Loucy (cell line): ENCODE data around the gene NFAT5.
"Not testable (repeated sequence)": the region's sequence is repeated elsewhere in the genome, so short reads cannot be mapped to it uniquely, and the experiment has no call there.

Source experiments
- H2AFZ ChIP-seq: fragments of 200-600 bp; sonication (generic); 2 replicates; pipeline ENCODE4 v1.6.0; 2016; ENCODE audit warnings: antibody characterized with exemption, mild to moderate bottlenecking, low read length, moderate library complexity
- H3F3A ChIP-seq: fragments of 200-600 bp; 2 replicates; pipeline ENCODE4 v1.6.0; 2016; ENCODE audit warnings: antibody characterized with exemption, low read depth, mild to moderate bottlenecking
- H3K27me3 ChIP-seq: fragments of 200-600 bp; sonication (generic); 2 replicates; pipeline ENCODE4 v1.6.1; 2014; ENCODE audit warnings: low read length, mild to moderate bottlenecking; ENCODE audit not compliant: insufficient read depth, poor library complexity, severe bottlenecking
- H3K36me3 ChIP-seq: fragments of 200-600 bp; sonication (generic); 2 replicates; pipeline ENCODE4 v1.6.1; 2016; ENCODE audit warnings: low read length; ENCODE audit not compliant: insufficient read depth
- H3K4me1 ChIP-seq: fragments of 200-600 bp; sonication (generic); 2 replicates; pipeline ENCODE4 v1.5.1; 2014; ENCODE audit warnings: low read length, mild to moderate bottlenecking; ENCODE audit not compliant: insufficient read depth, poor library complexity, severe bottlenecking
- H3K4me2 ChIP-seq: fragments of 200-600 bp; sonication (generic); 2 replicates; pipeline ENCODE4 v1.6.0; 2014; ENCODE audit warnings: antibody characterized with exemption, low read length, low read depth, mild to moderate bottlenecking; ENCODE audit not compliant: poor library complexity, severe bottlenecking
- H3K4me3 ChIP-seq: fragments of 200-600 bp; sonication (generic); 2 replicates; pipeline ENCODE4 v1.5.1; 2014; ENCODE audit warnings: low read length, mild to moderate bottlenecking, mixed read lengths; ENCODE audit not compliant: poor library complexity, severe bottlenecking
- H3K79me2 ChIP-seq: fragments of 200-600 bp; sonication (generic); 2 replicates; pipeline ENCODE4 v1.6.1; 2014; ENCODE audit warnings: low read length; ENCODE audit not compliant: insufficient read depth
- H3K9ac ChIP-seq: fragments of 200-600 bp; sonication (generic); 2 replicates; pipeline ENCODE4 v1.6.0; 2014; ENCODE audit warnings: mild to moderate bottlenecking, low read depth, low read length, moderate library complexity; ENCODE audit not compliant: poor library complexity, severe bottlenecking
- H3K9me2 ChIP-seq: fragments of 200-600 bp; sonication (generic); replicated peaks from 2 replicates; pipeline ENCODE4 v1.6.1; 2016; ENCODE audit warnings: low read depth, low read length, mixed read lengths
- H3K9me3 ChIP-seq: fragments of 200-600 bp; sonication (generic); 2 replicates; pipeline ENCODE4 v1.6.1; 2014; ENCODE audit warnings: mild to moderate bottlenecking, antibody characterized with exemption, low read length, low read depth; ENCODE audit not compliant: insufficient read depth
- H4K20me1 ChIP-seq: fragments of 200-600 bp; sonication (generic); 2 replicates; pipeline ENCODE4 v1.6.0; 2014; ENCODE audit warnings: antibody characterized with exemption, low read length, mild to moderate bottlenecking; ENCODE audit not compliant: insufficient read depth, poor library complexity, severe bottlenecking
- CTCF ChIP-seq: fragments of 200-600 bp; sonication (generic); conservative IDR thresholded peaks from 2 replicates; pipeline ENCODE4 v1.5.1; 2014; ENCODE audit warnings: mild to moderate bottlenecking, antibody characterized with exemption, low read length
- EZH2phosphoT487 ChIP-seq: fragments of 200-600 bp; IDR thresholded peaks from 2 replicates; pipeline ENCODE4 v1.6.1; 2018; ENCODE audit warnings: antibody characterized with exemption, mild to moderate bottlenecking, moderate library complexity, borderline replicate concordance

NFAT5 gene

GRCh38 chr16:69568676-69569075, 2.9 kb downstream of the NFAT5 start:
- H4K20me1 ChIP-seq: peaks cover 43% of the 10 kb centered on the region
- H3K27me3 ChIP-seq: no peaks in the 10 kb centered on the region
- TF ChIP-seq EZH2phosphoT487 (no peak), CTCF (no peak)
- no peaks in the 10 kb centered on the region for H3K9me2 ChIP-seq
- H3K79me2 ChIP-seq: peaks cover 82% of the 10 kb centered on the region
- H3K4me2 ChIP-seq: peak overlapping the region; percentile 89
- no peak overlapping the region for H2AFZ ChIP-seq
- no peaks in the 10 kb centered on the region for H3K36me3 ChIP-seq
- no peaks in the 10 kb centered on the region for H3F3A ChIP-seq
- H3K9me3 ChIP-seq: no peaks in the 10 kb centered on the region
- H3K9ac ChIP-seq: peak overlapping the region; percentile 90
- peaks cover 50% of the 10 kb centered on the region for H3K4me1 ChIP-seq
- H3K4me3 ChIP-seq: peak overlapping the region; percentile 81

- not testable (repeated sequence) for H3F3A ChIP-seq, H3K36me3 ChIP-seq, H3K4me3 ChIP-seq, H3K27me3 ChIP-seq, H3K9ac ChIP-seq, H3K9me3 ChIP-seq, H3K4me1 ChIP-seq, H2AFZ ChIP-seq, H3K9me2 ChIP-seq, H3K4me2 ChIP-seq
- Histone ChIP-seq H4K20me1 (peaks cover 19% of the 10 kb centered on the region), H3K79me2 (peaks cover 81% of the 10 kb centered on the region)
Observed at GRCh38 chr16:69578771-69579170, 13.0 kb downstream of the NFAT5 start.

GRCh38 chr16:69579783-69580481, 14.2 kb downstream of the NFAT5 start:
- Histone ChIP-seq H3F3A (no peaks in the 10 kb centered on the region), H3K36me3 (0 out of 2 replicates have a peak, but pooled peaks cover 3% of the 10 kb centered on the region), H3K27me3 (no peaks in the 10 kb centered on the region), H3K79me2 (peaks cover 78% of the 10 kb centered on the region), H3K4me2 (no peak overlapping the region), H3K4me3 (no peak overlapping the region), H3K9me3 (no peaks in the 10 kb centered on the region), H3K9me2 (no peaks in the 10 kb centered on the region), H2AFZ (no peak overlapping the region), H4K20me1 (peaks cover 16% of the 10 kb centered on the region), H3K4me1 (no peaks in the 10 kb centered on the region), H3K9ac (no peak overlapping the region)
- no peak for TF ChIP-seq CTCF
- no peak for TF ChIP-seq EZH2phosphoT487

- Histone ChIP-seq H3K79me2 (peaks cover 75% of the 10 kb centered on the region), H3K27me3 (no peaks in the 10 kb centered on the region), H4K20me1 (peaks cover 16% of the 10 kb centered on the region), H2AFZ (no peak overlapping the region), H3K9me3 (no peaks in the 10 kb centered on the region), H3K9me2 (no peaks in the 10 kb centered on the region), H3K4me3 (no peak overlapping the region), H3K4me2 (no peak overlapping the region), H3F3A (no peaks in the 10 kb centered on the region), H3K9ac (no peak overlapping the region), H3K36me3 (0 out of 2 replicates have a peak, but pooled peaks cover 3% of the 10 kb centered on the region), H3K4me1 (no peaks in the 10 kb centered on the region)
- no peak for TF ChIP-seq CTCF
- no peak for TF ChIP-seq EZH2phosphoT487
Observed at GRCh38 chr16:69581297-69581696, 15.5 kb downstream of the NFAT5 start.

- not testable (repeated sequence) for H3K4me3 ChIP-seq, H3K9ac ChIP-seq, H2AFZ ChIP-seq, H3F3A ChIP-seq, H3K36me3 ChIP-seq, H3K4me1 ChIP-seq, H3K9me2 ChIP-seq, H3K27me3 ChIP-seq, H3K4me2 ChIP-seq, H3K9me3 ChIP-seq
- Histone ChIP-seq H3K79me2 (peaks cover 65% of the 10 kb centered on the region), H4K20me1 (peaks cover 13% of the 10 kb centered on the region)
Observed at GRCh38 chr16:69584493-69584892, 18.7 kb downstream of the NFAT5 start.
